ENCODE results near the gene KANK4.

Gene KANK4

DNA sequence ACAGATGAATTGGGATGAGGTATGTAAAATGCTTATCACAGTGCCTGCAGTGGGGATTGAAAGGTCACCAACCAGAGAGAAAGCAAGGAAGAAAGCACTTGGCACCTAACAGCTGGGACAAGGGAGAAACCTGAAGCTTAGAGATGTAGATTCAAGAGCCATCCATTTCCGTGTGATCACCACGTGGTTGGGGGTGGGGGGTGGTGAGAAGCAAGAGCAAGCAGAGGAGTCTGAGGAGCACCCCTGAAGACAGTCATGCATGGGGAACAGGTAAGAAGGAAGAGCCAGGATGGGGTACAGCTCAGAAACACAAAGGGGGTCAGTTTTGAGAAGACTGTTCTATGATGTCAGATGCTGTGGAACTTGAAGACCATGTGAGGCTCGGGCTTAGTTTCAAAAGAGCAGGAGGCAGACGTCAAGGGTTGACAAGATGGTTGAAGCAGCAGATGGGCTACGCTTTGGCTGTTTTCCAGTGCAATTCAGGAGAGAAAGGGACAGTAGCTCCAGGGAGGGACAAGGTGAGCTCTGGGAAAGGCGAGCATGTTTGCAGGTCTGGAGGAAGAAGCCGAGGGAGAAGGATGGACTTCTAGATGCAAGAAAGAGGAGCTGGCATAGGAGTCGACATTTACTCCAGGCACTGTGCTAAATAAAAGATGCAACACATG lies 17.4 kb downstream of the KANK4 start:
- H2AFZ ChIP-seq (ENCODE audit: low read length): no peak overlapping the region
- no peak overlapping the region for H3K4me2 ChIP-seq (ENCODE audit: low read depth, low read length, poor library complexity, severe bottlenecking)
- no peak overlapping the region for H3K4me3 ChIP-seq (ENCODE audit: low read length, poor library complexity, severe bottlenecking)
- H3K79me2 ChIP-seq (ENCODE audit: insufficient read depth, low read length): no peaks in the 10 kb centered on the region
- peaks cover 13% of the 10 kb centered on the region for H3K27me3 ChIP-seq (ENCODE audit: insufficient read depth, low read length, poor library complexity, severe bottlenecking)
- H3K9ac ChIP-seq (ENCODE audit: low read depth, low read length, poor library complexity, severe bottlenecking): no peak overlapping the region
- H3K9me2 ChIP-seq (replicated peaks; ENCODE audit: low read depth, low read length): no peaks in the 10 kb centered on the region
- H3K36me3 ChIP-seq (ENCODE audit: insufficient read depth, low read length): no peaks in the 10 kb centered on the region
- H3K9me3 ChIP-seq (ENCODE audit: insufficient read depth, low read depth, low read length): no peaks in the 10 kb centered on the region
- no peaks in the 10 kb centered on the region for H3F3A ChIP-seq (ENCODE audit: low read depth)
- TF ChIP-seq EZH2phosphoT487 (IDR thresholded peaks at IDR 0.05; ENCODE audit: borderline replicate concordance): no peak
- TF ChIP-seq, protein P1, sequence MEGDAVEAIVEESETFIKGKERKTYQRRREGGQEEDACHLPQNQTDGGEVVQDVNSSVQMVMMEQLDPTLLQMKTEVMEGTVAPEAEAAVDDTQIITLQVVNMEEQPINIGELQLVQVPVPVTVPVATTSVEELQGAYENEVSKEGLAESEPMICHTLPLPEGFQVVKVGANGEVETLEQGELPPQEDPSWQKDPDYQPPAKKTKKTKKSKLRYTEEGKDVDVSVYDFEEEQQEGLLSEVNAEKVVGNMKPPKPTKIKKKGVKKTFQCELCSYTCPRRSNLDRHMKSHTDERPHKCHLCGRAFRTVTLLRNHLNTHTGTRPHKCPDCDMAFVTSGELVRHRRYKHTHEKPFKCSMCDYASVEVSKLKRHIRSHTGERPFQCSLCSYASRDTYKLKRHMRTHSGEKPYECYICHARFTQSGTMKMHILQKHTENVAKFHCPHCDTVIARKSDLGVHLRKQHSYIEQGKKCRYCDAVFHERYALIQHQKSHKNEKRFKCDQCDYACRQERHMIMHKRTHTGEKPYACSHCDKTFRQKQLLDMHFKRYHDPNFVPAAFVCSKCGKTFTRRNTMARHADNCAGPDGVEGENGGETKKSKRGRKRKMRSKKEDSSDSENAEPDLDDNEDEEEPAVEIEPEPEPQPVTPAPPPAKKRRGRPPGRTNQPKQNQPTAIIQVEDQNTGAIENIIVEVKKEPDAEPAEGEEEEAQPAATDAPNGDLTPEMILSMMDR (conservative IDR thresholded peaks at IDR 0.05; ENCODE audit: low read length): no peak
- no peaks in the 10 kb centered on the region for H3K4me1 ChIP-seq (ENCODE audit: insufficient read depth, low read length, poor library complexity, severe bottlenecking)
- no peaks in the 10 kb centered on the region for H4K20me1 ChIP-seq (ENCODE audit: insufficient read depth, low read length, poor library complexity, severe bottlenecking)

DNA sequence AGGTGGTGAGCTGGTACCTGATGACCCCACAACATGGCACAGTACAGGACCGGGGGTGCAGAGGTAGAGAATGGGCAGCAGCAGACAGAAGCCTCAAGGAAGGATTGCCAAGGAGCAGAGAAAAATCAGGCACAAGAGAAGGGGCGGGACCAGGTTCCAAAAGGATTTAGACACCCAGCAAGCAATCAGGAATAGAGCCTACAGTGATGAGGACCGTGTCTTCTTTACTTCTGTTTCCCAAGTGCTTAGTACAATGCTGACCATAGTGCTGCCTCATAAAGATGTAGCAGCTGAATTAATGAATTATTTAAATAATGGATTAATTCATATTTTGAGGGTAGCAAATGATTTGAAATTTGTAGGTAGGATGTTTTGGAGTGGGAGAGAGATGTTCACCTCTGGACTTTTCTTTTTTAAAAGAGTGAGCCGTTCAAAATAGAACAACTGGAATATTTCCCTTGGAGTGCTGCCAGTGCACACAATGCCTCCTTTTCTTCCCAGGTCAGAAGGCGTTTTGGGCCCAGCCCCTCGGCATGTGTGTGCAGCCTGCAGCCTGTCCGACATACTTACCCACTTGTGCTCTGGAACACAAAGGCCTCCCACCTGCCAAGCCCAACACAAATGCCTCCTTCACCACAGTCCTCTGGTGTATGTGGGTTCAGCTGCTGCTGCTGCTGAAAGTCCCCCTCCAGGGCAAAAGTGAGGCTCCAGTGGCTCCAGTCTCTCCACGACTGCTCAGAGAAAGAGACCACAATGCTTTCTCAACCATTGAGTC lies 19.6 kb downstream of the KANK4 start:
- Histone ChIP-seq H3K9me3 (ENCODE audit: insufficient read depth, low read depth, low read length) (no peaks in the 10 kb centered on the region), H3K9ac (ENCODE audit: low read depth, low read length, poor library complexity, severe bottlenecking) (no peak overlapping the region), H3F3A (ENCODE audit: low read depth) (no peaks in the 10 kb centered on the region), H3K79me2 (ENCODE audit: insufficient read depth, low read length) (no peaks in the 10 kb centered on the region), H3K4me2 (ENCODE audit: low read depth, low read length, poor library complexity, severe bottlenecking) (no peak overlapping the region), H3K27me3 (ENCODE audit: insufficient read depth, low read length, poor library complexity, severe bottlenecking) (peaks cover 9% of the 10 kb centered on the region), H3K4me3 (ENCODE audit: low read length, poor library complexity, severe bottlenecking) (no peak overlapping the region), H3K36me3 (ENCODE audit: insufficient read depth, low read length) (no peaks in the 10 kb centered on the region), H2AFZ (ENCODE audit: low read length) (no peak overlapping the region), H4K20me1 (ENCODE audit: insufficient read depth, low read length, poor library complexity, severe bottlenecking) (no peaks in the 10 kb centered on the region), H3K4me1 (ENCODE audit: insufficient read depth, low read length, poor library complexity, severe bottlenecking) (peaks cover 4% of the 10 kb centered on the region), H3K9me2 (replicated peaks; ENCODE audit: low read depth, low read length) (no peaks in the 10 kb centered on the region)
- TF ChIP-seq EZH2phosphoT487 (IDR thresholded peaks at IDR 0.05; ENCODE audit: borderline replicate concordance): no peak
- TF ChIP-seq, protein P1 (conservative IDR thresholded peaks at IDR 0.05; ENCODE audit: low read length): no peak

DNA sequence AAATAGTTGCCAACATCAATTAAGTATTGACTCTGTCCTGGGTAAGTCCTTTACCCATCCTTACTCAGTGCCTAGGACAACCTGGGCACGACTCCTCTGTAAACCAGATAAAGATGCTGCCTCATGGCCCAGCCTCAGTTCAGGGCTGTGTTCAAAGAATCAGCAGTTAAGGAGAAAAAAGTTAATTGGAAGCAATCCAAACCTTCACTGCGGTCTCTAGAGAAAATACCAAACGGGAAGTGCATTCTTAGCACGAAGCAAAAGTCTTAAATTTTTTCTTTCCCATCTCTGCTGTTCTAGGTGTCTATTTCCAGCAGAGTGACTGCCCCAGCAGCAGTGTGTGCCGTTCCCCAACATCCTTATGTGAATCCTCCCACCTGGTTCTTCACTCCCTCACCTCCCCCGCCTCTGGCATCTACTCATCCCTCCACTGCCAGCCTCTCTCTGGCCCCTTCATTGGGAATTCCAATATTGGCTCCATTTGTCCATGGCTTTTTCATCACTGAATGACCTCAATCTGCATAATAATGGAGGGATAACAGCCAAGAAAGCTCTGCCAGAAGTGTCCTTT lies 23.2 kb downstream of the KANK4 start:
- no peak overlapping the region for H3K9ac ChIP-seq (ENCODE audit: low read depth, low read length, poor library complexity, severe bottlenecking)
- H2AFZ ChIP-seq (ENCODE audit: low read length): no peak overlapping the region

More for the DNA sequence above, 23.2 kb downstream of the KANK4 start:
- no peaks in the 10 kb centered on the region for H3K36me3 ChIP-seq (ENCODE audit: insufficient read depth, low read length)
- no peak overlapping the region for H3K4me2 ChIP-seq (ENCODE audit: low read depth, low read length, poor library complexity, severe bottlenecking)
- peaks cover 5% of the 10 kb centered on the region for H3K27me3 ChIP-seq (ENCODE audit: insufficient read depth, low read length, poor library complexity, severe bottlenecking)
- no peak for TF ChIP-seq EZH2phosphoT487 (IDR thresholded peaks at IDR 0.05; ENCODE audit: borderline replicate concordance)
- TF ChIP-seq, protein P1 (conservative IDR thresholded peaks at IDR 0.05; ENCODE audit: low read length): no peak
- H3K79me2 ChIP-seq (ENCODE audit: insufficient read depth, low read length): no peaks in the 10 kb centered on the region
- no peaks in the 10 kb centered on the region for H3K9me2 ChIP-seq (replicated peaks; ENCODE audit: low read depth, low read length)
- H3K4me1 ChIP-seq (ENCODE audit: insufficient read depth, low read length, poor library complexity, severe bottlenecking): peaks cover 4% of the 10 kb centered on the region
- H3K4me3 ChIP-seq (ENCODE audit: low read length, poor library complexity, severe bottlenecking): no peak overlapping the region
- H3F3A ChIP-seq (ENCODE audit: low read depth): no peaks in the 10 kb centered on the region
- no peaks in the 10 kb centered on the region for H4K20me1 ChIP-seq (ENCODE audit: insufficient read depth, low read length, poor library complexity, severe bottlenecking)
- no peaks in the 10 kb centered on the region for H3K9me3 ChIP-seq (ENCODE audit: insufficient read depth, low read depth, low read length)

Data from Loucy (cell line).